Measurements from ENCODE around the gene AFF2.

DNA sequence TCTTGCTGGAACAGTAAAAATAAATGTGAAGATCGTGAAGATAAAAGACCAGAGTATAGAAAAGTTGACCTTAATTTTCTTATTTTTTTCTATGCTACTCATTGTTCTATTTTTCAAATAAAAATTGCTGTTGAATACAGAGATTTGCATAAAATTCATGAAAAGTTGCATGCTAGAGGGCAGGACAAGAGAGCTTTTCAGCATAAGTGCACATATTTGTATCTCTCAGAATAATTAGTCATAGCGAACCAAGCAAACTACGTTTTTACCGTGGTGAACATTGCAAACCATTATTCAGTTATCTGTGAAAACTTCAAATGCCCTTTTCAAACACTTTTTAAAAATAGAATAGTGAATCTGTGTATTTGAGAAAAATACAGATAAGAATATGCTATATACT, 26.4 kb upstream of the AFF2 start:
- TF ChIP-seq, protein P1, sequence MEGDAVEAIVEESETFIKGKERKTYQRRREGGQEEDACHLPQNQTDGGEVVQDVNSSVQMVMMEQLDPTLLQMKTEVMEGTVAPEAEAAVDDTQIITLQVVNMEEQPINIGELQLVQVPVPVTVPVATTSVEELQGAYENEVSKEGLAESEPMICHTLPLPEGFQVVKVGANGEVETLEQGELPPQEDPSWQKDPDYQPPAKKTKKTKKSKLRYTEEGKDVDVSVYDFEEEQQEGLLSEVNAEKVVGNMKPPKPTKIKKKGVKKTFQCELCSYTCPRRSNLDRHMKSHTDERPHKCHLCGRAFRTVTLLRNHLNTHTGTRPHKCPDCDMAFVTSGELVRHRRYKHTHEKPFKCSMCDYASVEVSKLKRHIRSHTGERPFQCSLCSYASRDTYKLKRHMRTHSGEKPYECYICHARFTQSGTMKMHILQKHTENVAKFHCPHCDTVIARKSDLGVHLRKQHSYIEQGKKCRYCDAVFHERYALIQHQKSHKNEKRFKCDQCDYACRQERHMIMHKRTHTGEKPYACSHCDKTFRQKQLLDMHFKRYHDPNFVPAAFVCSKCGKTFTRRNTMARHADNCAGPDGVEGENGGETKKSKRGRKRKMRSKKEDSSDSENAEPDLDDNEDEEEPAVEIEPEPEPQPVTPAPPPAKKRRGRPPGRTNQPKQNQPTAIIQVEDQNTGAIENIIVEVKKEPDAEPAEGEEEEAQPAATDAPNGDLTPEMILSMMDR (IDR thresholded peaks at IDR 0.05 in 8 of 11, conservative IDR thresholded peaks at IDR 0.05 in 3 of 11): no peak
- TF ChIP-seq POLR2A (IDR thresholded peaks at IDR 0.05) (no peak), POLR2AphosphoS5 (IDR thresholded peaks at IDR 0.05) (no peak)
